Cardiac fibroblast (primary cell): ENCODE measurements around the gene SNX18.

Experiments
- DNase-seq, 2 donors: peaks; one replicate each; pipeline versions ENCODE4 v3.0.0 to v3.0.0-alpha.2; 2010; ENCODE audit warnings: low read depth in 2 of 2
- H3K4me3 ChIP-seq, 2 donors: replicated peaks in 1 of 2; 1 replicate in 1 of 2; 2 replicates in 1 of 2; pipeline ENCODE4 v1.5.1; 2011; ENCODE audit warnings: low read depth in 2 of 2, low read length in 2 of 2, mild to moderate bottlenecking in 2 of 2, moderate library complexity in 1 of 2
- TF ChIP-seq, protein P1 (sequence below): IDR thresholded peaks from one replicate; pipeline ENCODE4 v1.5.1; 2011; ENCODE audit warnings: low read depth, mild to moderate bottlenecking, low read length, inconsistent platforms

The SNX18 gene

DNA sequence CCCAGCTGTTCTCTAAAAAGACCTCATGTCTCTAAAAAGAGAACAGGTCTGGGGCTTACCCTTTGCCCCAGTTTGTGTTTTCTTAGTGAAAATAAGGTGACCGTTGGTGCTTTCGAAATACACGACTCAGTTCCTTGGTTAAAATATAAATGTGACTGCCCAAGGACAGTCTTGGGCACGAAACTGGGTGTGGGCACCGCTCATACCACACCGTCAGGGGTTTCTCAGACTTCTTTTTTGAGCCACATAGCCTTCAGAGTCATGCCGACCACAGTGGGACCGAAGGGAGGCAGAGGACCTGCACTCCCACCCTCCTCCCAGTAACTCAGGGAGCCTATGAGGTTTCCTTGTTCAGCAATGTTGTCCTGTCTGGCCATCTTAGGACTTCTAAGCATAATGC is 6.5 kb downstream of the SNX18 start:
- no peak for DNase-seq
- TF ChIP-seq, protein P1, sequence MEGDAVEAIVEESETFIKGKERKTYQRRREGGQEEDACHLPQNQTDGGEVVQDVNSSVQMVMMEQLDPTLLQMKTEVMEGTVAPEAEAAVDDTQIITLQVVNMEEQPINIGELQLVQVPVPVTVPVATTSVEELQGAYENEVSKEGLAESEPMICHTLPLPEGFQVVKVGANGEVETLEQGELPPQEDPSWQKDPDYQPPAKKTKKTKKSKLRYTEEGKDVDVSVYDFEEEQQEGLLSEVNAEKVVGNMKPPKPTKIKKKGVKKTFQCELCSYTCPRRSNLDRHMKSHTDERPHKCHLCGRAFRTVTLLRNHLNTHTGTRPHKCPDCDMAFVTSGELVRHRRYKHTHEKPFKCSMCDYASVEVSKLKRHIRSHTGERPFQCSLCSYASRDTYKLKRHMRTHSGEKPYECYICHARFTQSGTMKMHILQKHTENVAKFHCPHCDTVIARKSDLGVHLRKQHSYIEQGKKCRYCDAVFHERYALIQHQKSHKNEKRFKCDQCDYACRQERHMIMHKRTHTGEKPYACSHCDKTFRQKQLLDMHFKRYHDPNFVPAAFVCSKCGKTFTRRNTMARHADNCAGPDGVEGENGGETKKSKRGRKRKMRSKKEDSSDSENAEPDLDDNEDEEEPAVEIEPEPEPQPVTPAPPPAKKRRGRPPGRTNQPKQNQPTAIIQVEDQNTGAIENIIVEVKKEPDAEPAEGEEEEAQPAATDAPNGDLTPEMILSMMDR: no peak
- H3K4me3 ChIP-seq: no peak overlapping the region

DNA sequence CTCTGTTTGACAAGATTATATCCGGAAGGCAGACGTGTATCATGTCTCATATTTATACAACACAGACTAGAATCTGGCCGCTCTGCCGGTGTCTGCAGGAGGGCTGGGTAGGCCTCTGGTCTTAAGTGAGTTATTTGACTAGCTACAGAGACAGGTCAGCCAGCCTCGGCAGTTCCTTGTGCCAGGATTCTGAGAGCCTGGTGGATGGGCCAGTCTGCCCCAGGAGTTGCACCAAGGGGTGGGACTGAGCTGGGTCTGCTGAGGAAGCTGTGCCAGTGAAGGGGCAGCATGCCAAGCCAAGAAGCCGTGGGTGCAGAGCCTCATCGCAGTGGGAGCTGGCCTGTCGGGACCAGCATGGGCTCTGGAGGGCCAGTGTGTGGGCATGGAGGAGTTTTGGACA is 7.1 kb downstream of the SNX18 start:
- no peak overlapping the region for H3K4me3 ChIP-seq
- TF ChIP-seq, protein P1: no peak
- DNase-seq: no peak

DNA sequence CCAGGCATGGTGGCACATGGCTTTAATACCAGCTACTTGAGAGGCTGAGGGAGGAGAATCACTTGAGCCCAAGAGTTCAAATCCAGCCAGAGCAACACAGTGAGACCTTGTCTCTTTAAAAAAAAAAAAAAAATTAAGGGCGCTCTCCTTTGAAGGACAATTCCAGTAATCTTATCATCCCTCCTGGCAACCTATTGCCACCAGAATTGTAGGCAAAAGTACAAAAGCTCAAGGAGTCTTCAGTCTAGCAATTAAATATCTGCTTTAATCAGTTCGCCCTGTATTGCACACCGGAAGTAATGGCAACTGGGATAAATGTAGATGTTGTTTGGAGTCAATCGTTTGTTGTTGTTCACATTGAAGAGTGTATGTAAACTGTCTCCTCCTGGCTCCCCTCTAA is 7.7 kb downstream of the SNX18 start:
- no peak for DNase-seq
- TF ChIP-seq, protein P1: no peak
- H3K4me3 ChIP-seq: no peak overlapping the region

DNA sequence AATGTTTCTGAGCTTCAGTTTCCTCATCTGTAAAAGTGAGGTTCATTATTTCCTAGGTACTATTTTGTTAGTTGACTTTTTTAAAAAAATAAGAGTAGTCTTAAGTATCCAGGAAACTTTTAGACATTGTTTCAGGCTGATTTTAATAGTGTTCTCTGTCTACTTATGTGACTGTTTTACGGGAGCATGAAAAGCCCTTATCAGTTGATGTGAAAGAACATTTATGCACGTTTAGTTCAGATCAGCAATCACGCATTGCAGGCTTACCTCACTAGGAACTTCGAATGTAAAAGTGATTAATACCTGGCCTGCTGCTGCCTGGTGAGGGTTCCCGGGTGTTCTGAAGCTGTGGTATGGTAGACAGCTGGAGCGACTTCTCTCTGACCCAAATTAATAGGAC is 8.1 kb downstream of the SNX18 start:
- TF ChIP-seq, protein P1: no peak
- no peak for DNase-seq
- H3K4me3 ChIP-seq: no peak overlapping the region

DNA sequence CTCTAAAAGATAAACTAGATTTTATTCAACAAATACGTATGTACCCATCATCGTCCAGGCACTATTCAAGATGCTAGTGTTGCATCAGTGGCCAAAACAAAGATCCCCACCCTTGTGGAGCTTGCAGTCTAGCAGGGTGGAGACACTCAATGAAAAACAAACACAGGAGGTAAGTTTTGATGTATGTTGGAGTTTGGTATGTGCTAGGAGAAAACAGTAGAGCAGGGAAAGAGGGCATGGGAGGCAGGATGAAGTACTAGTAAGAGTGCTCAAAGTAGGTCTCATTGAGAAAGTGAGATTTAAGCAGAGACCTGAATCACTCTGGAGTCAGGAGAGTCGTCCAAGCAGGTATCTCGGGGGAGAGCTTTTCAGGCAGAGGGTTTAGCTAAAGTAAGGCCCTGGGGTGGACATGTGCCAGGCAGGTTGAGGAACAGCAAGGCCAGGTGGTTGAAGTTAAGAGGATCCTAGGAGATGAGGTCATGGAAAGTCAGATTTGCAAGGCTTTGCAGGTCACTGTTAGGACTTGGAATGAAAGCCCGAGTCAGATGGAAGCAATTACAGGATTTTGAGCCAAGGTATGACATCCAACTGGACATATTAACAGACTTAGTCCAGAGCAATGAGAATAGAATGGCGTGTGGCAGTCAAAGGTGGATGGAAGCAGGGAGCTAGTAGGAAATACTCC is 9.2 kb downstream of the SNX18 start:
- no peak overlapping the region for H3K4me3 ChIP-seq
- TF ChIP-seq, protein P1: no peak
- no peak for DNase-seq

DNA sequence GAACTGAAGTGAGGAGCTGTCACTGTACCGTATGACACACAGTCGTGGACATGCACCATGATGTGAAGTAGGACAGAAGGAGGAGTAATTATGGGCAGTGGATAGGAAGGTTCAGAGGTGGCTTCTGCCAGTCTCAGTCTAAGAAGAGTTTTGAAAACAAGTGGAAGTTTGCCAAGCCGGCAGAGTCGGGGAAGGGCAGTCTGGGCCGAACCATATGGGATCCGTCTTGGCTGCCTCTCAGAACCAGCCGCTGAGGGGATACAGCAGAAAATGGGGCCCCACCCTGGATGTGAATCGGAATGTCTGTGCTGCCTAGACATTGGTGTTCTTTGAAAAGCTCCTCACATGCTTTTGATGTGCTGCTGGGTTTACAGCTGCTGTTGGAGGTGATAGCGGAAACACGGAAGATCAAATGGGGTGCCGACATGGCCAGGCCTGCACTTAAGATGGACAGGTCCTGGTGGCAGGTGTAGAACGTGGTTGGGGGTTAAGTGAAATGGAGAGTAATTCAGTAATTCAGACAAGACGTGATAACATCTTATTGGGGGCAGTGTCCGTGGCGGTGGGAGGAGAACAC is 11.2 kb downstream of the SNX18 start:
- TF ChIP-seq, protein P1: no peak
- no peak for DNase-seq
- no peak overlapping the region for H3K4me3 ChIP-seq
